Mucosa of stomach (tissue), 1 donor: ENCODE data around the gene EML3.

Source experiments
- H3K27me3 ChIP-seq: one replicate; pipeline ENCODE4 v1.7.0; 2013; ENCODE audit warnings: mild to moderate bottlenecking, low read length; ENCODE audit not compliant: control insufficient read depth, insufficient read depth
- H3K36me3 ChIP-seq: one replicate; pipeline ENCODE4 v1.7.0; 2013; ENCODE audit warnings: low read length; ENCODE audit not compliant: control insufficient read depth, insufficient read depth
- H3K4me1 ChIP-seq: one replicate; pipeline ENCODE4 v1.7.0; 2013; ENCODE audit warnings: mild to moderate bottlenecking, low read length; ENCODE audit not compliant: control insufficient read depth, insufficient read depth
- H3K4me3 ChIP-seq: one replicate; pipeline ENCODE4 v1.7.0; 2013; ENCODE audit warnings: low read length
- H3K9ac ChIP-seq: one replicate; pipeline ENCODE4 v1.7.0; 2013; ENCODE audit warnings: mild to moderate bottlenecking, low read length, moderate library complexity
- H3K9me3 ChIP-seq: one replicate; pipeline ENCODE4 v1.7.0; 2013; ENCODE audit warnings: mild to moderate bottlenecking, low read length, moderate library complexity; ENCODE audit not compliant: control insufficient read depth
- donor health status: Pancreatic carcinoma.

EML3 gene

GRCh38 chr11:62602141-62603071 is 10.2 kb downstream of the EML3 start:
- Histone ChIP-seq H3K36me3 (peaks cover 9% of the 10 kb centered on the region), H3K4me3 (peak overlapping the region; percentile 77), H3K9me3 (no peaks in the 10 kb centered on the region), H3K9ac (peak overlapping the region; percentile 86), H3K27me3 (no peaks in the 10 kb centered on the region), H3K4me1 (peaks cover 24% of the 10 kb centered on the region)

GRCh38 chr11:62601372-62602140 is 11.0 kb downstream of the EML3 start, which contains the start of gene MTA2:
Gene MTA2, minus strand, starts transcription at chr11:62601865. Its CDS starts 415 bp downstream, at chr11:62601450.
- H3K9me3 ChIP-seq = no peaks in the 10 kb centered on the region
- peaks cover 11% of the 10 kb centered on the region for H3K36me3 ChIP-seq
- peak within 1 kb of the TSS; percentile 86 for H3K9ac ChIP-seq
- H3K4me3 ChIP-seq = peak within 1 kb of the TSS; percentile 77
- H3K4me1 ChIP-seq = peaks cover 24% of the 10 kb centered on the region
- H3K27me3 ChIP-seq = no peaks in the 10 kb centered on the region

- H3K4me1 ChIP-seq = peaks cover 24% of the 10 kb centered on the region
- peak overlapping the region; percentile 86 for H3K9ac ChIP-seq
- H3K36me3 ChIP-seq = peaks cover 11% of the 10 kb centered on the region
Observed at GRCh38 chr11:62601122-62601371, 11.5 kb downstream of the EML3 start.

GRCh38 chr11:62600367-62601121 is 12.0 kb downstream of the EML3 start:
- Histone ChIP-seq H3K9me3 (no peaks in the 10 kb centered on the region), H3K27me3 (no peaks in the 10 kb centered on the region), H3K4me3 (peak overlapping the region; percentile 33), H3K9ac (peak overlapping the region; percentile 86), H3K4me1 (peaks cover 24% of the 10 kb centered on the region), H3K36me3 (peaks cover 11% of the 10 kb centered on the region)

More at GRCh38 chr11:62601122-62601371, 11.5 kb downstream of the EML3 start:
- Histone ChIP-seq H3K9me3 (no peaks in the 10 kb centered on the region), H3K27me3 (no peaks in the 10 kb centered on the region), H3K4me3 (peak overlapping the region; percentile 33)

GRCh38 chr11:62599901-62600300 is 12.7 kb downstream of the EML3 start:
- H3K36me3 ChIP-seq = peaks cover 11% of the 10 kb centered on the region
- peak overlapping the region; percentile 86 for H3K9ac ChIP-seq
- H3K4me3 ChIP-seq = peak overlapping the region; percentile 33
- H3K27me3 ChIP-seq = no peaks in the 10 kb centered on the region
- H3K4me1 ChIP-seq = peaks cover 24% of the 10 kb centered on the region
- no peaks in the 10 kb centered on the region for H3K9me3 ChIP-seq

GRCh38 chr11:62599069-62599696 is 13.4 kb downstream of the EML3 start:
- Histone ChIP-seq H3K4me1 (peaks cover 24% of the 10 kb centered on the region), H3K9ac (peak overlapping the region; percentile 86), H3K9me3 (no peaks in the 10 kb centered on the region), H3K27me3 (no peaks in the 10 kb centered on the region), H3K36me3 (peaks cover 15% of the 10 kb centered on the region), H3K4me3 (no peak overlapping the region)

- Histone ChIP-seq H3K9me3 (no peaks in the 10 kb centered on the region), H3K4me3 (no peak overlapping the region), H3K9ac (no peak overlapping the region), H3K4me1 (peaks cover 31% of the 10 kb centered on the region), H3K27me3 (no peaks in the 10 kb centered on the region), H3K36me3 (peaks cover 21% of the 10 kb centered on the region)
Observed at GRCh38 chr11:62595124-62595523, 17.5 kb downstream of the EML3 start.

- Histone ChIP-seq H3K4me1 (peaks cover 22% of the 10 kb centered on the region), H3K4me3 (no peak overlapping the region), H3K27me3 (no peaks in the 10 kb centered on the region), H3K9me3 (no peaks in the 10 kb centered on the region), H3K9ac (no peak overlapping the region), H3K36me3 (peaks cover 21% of the 10 kb centered on the region)
Observed at GRCh38 chr11:62593434-62594044, 19.0 kb downstream of the EML3 start.

GRCh38 chr11:62592989-62593421 is 19.6 kb downstream of the EML3 start:
- Histone ChIP-seq H3K4me1 (peaks cover 22% of the 10 kb centered on the region), H3K9ac (no peak overlapping the region), H3K27me3 (no peaks in the 10 kb centered on the region), H3K4me3 (no peak overlapping the region), H3K9me3 (no peaks in the 10 kb centered on the region), H3K36me3 (peaks cover 18% of the 10 kb centered on the region)

- Histone ChIP-seq H3K9ac (peak overlapping the region; percentile 87), H3K36me3 (peaks cover 16% of the 10 kb centered on the region)
Observed at GRCh38 chr11:62592146-62592815, 20.3 kb downstream of the EML3 start.

More at GRCh38 chr11:62592146-62592815, 20.3 kb downstream of the EML3 start:
- Histone ChIP-seq H3K27me3 (no peaks in the 10 kb centered on the region), H3K9me3 (no peaks in the 10 kb centered on the region), H3K4me3 (peak overlapping the region; percentile 56), H3K4me1 (peaks cover 22% of the 10 kb centered on the region)
